ENCODE measurements around the gene NTNG2.

NTNG2 gene

DNA sequence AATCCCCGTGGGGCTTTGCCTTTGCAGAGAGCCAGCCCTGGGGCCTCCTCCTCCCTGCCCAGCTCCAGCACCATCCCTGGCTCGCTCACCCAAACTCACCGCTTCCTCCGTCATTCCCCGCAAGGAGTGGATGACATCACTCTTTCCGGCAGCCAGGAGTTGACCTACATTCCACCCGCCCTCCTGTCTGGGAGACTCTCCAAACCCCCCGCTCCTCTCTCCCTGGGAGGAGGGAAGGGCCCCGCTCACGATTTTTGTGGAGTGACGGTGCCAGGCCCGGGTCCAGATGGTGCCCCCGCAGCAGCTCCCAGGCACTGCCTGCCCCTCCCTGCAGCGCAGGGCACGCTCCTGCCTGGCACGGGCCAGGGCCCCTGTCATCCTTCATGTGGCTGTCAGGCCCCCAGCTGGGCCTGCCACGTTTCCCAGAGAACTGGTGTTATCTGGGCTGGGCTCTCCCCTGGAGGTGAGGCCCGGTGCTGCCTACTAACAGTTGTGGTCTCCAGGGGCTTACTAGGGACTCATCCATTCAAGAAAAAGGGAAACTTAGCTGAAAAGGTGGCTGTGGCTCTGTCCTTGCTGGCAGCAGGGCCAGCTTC, 52.3 kb downstream of the NTNG2 start (continued):
- TF ChIP-seq ZNF354C (tag by site-specific recombination; IDR thresholded peaks at IDR 0.05; ENCODE audit: borderline replicate concordance, low read depth) (no peak), ZSCAN30 (tag by site-specific recombination; IDR thresholded peaks at IDR 0.05) (peak; percentile 51; the same call in 1 of the 2 replicates), ZNF138 (tag by site-specific recombination; IDR thresholded peaks at IDR 0.05; ENCODE audit: borderline replicate concordance) (no peak), ZNF621 (tag by site-specific recombination; IDR thresholded peaks at IDR 0.05) (no peak), ZNF549 (tag by site-specific recombination; IDR thresholded peaks at IDR 0.05) (no peak), ZNF155 (tag by site-specific recombination; IDR thresholded peaks at IDR 0.05) (no peak), ZNF416 (tag by site-specific recombination; IDR thresholded peaks at IDR 0.05) (no peak), ZNF404 (tag by site-specific recombination; IDR thresholded peaks at IDR 0.05) (no peak), ZNF558 (tag by site-specific recombination; IDR thresholded peaks at IDR 0.05) (no peak), ZNF707 (tag by site-specific recombination; IDR thresholded peaks at IDR 0.05) (no peak), ZNF629 (tag by site-specific recombination; IDR thresholded peaks at IDR 0.05) (peak; percentile 99), ZNF510 (tag by site-specific recombination; IDR thresholded peaks at IDR 0.05; ENCODE audit: insufficient replicate concordance) (no peak), ZNF596 (tag by site-specific recombination; IDR thresholded peaks at IDR 0.05) (no peak), KLF10 (tag by site-specific recombination; IDR thresholded peaks at IDR 0.05) (peak; percentile 56; the same call in 1 of the 2 replicates), ZNF324 (tag by site-specific recombination; IDR thresholded peaks at IDR 0.05) (peak; percentile 87; the same call in 1 of the 2 replicates), ZNF174 (tag by site-specific recombination; IDR thresholded peaks at IDR 0.05) (no peak), KLF1 (tag by site-specific recombination; IDR thresholded peaks at IDR 0.05) (peak; percentile 82)
- TF ChIP-seq, protein P1, sequence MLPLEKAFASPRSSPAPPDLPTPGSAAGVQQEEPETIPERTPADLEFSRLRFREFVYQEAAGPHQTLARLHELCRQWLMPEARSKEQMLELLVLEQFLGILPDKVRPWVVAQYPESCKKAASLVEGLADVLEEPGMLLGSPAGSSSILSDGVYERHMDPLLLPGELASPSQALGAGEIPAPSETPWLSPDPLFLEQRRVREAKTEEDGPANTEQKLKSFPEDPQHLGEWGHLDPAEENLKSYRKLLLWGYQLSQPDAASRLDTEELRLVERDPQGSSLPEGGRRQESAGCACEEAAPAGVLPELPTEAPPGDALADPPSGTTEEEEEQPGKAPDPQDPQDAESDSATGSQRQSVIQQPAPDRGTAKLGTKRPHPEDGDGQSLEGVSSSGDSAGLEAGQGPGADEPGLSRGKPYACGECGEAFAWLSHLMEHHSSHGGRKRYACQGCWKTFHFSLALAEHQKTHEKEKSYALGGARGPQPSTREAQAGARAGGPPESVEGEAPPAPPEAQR (tag by site-specific recombination; IDR thresholded peaks at IDR 0.05), result no peak
- TF ChIP-seq, protein P2, sequence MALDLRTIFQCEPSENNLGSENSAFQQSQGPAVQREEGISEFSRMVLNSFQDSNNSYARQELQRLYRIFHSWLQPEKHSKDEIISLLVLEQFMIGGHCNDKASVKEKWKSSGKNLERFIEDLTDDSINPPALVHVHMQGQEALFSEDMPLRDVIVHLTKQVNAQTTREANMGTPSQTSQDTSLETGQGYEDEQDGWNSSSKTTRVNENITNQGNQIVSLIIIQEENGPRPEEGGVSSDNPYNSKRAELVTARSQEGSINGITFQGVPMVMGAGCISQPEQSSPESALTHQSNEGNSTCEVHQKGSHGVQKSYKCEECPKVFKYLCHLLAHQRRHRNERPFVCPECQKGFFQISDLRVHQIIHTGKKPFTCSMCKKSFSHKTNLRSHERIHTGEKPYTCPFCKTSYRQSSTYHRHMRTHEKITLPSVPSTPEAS (tag by site-specific recombination; IDR thresholded peaks at IDR 0.05), result 0 out of 2 replicates have a peak, but pooled peaks have one; percentile 48
- TF ChIP-seq, protein P3, sequence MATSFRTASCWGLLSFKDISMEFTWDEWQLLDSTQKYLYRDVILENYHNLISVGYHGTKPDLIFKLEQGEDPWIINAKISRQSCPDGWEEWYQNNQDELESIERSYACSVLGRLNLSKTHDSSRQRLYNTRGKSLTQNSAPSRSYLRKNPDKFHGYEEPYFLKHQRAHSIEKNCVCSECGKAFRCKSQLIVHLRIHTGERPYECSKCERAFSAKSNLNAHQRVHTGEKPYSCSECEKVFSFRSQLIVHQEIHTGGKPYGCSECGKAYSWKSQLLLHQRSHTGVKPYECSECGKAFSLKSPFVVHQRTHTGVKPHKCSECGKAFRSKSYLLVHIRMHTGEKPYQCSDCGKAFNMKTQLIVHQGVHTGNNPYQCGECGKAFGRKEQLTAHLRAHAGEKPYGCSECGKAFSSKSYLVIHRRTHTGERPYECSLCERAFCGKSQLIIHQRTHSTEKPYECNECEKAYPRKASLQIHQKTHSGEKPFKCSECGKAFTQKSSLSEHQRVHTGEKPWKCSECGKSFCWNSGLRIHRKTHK (tag by site-specific recombination; IDR thresholded peaks at IDR 0.05), result no peak
- TF ChIP-seq, protein P4, sequence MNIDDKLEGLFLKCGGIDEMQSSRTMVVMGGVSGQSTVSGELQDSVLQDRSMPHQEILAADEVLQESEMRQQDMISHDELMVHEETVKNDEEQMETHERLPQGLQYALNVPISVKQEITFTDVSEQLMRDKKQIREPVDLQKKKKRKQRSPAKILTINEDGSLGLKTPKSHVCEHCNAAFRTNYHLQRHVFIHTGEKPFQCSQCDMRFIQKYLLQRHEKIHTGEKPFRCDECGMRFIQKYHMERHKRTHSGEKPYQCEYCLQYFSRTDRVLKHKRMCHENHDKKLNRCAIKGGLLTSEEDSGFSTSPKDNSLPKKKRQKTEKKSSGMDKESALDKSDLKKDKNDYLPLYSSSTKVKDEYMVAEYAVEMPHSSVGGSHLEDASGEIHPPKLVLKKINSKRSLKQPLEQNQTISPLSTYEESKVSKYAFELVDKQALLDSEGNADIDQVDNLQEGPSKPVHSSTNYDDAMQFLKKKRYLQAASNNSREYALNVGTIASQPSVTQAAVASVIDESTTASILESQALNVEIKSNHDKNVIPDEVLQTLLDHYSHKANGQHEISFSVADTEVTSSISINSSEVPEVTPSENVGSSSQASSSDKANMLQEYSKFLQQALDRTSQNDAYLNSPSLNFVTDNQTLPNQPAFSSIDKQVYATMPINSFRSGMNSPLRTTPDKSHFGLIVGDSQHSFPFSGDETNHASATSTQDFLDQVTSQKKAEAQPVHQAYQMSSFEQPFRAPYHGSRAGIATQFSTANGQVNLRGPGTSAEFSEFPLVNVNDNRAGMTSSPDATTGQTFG (tag by site-specific recombination; IDR thresholded peaks at IDR 0.05; ENCODE audit: borderline replicate concordance), result no peak
- TF ChIP-seq, protein P5, sequence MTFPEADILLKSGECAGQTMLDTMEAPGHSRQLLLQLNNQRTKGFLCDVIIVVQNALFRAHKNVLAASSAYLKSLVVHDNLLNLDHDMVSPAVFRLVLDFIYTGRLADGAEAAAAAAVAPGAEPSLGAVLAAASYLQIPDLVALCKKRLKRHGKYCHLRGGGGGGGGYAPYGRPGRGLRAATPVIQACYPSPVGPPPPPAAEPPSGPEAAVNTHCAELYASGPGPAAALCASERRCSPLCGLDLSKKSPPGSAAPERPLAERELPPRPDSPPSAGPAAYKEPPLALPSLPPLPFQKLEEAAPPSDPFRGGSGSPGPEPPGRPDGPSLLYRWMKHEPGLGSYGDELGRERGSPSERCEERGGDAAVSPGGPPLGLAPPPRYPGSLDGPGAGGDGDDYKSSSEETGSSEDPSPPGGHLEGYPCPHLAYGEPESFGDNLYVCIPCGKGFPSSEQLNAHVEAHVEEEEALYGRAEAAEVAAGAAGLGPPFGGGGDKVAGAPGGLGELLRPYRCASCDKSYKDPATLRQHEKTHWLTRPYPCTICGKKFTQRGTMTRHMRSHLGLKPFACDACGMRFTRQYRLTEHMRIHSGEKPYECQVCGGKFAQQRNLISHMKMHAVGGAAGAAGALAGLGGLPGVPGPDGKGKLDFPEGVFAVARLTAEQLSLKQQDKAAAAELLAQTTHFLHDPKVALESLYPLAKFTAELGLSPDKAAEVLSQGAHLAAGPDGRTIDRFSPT (tag by site-specific recombination; IDR thresholded peaks at IDR 0.05), result peak; percentile 93
- TF ChIP-seq, protein P6, sequence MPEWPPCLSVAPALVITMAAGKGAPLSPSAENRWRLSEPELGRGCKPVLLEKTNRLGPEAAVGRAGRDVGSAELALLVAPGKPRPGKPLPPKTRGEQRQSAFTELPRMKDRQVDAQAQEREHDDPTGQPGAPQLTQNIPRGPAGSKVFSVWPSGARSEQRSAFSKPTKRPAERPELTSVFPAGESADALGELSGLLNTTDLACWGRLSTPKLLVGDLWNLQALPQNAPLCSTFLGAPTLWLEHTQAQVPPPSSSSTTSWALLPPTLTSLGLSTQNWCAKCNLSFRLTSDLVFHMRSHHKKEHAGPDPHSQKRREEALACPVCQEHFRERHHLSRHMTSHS (tag by site-specific recombination; IDR thresholded peaks at IDR 0.05), result no peak
- TF ChIP-seq, protein P7, sequence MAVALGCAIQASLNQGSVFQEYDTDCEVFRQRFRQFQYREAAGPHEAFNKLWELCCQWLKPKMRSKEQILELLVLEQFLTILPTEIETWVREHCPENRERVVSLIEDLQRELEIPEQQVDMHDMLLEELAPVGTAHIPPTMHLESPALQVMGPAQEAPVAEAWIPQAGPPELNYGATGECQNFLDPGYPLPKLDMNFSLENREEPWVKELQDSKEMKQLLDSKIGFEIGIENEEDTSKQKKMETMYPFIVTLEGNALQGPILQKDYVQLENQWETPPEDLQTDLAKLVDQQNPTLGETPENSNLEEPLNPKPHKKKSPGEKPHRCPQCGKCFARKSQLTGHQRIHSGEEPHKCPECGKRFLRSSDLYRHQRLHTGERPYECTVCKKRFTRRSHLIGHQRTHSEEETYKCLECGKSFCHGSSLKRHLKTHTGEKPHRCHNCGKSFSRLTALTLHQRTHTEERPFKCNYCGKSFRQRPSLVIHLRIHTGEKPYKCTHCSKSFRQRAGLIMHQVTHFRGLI (tag by site-specific recombination; IDR thresholded peaks at IDR 0.05), result peak; percentile 48
- TF ChIP-seq, protein P8, sequence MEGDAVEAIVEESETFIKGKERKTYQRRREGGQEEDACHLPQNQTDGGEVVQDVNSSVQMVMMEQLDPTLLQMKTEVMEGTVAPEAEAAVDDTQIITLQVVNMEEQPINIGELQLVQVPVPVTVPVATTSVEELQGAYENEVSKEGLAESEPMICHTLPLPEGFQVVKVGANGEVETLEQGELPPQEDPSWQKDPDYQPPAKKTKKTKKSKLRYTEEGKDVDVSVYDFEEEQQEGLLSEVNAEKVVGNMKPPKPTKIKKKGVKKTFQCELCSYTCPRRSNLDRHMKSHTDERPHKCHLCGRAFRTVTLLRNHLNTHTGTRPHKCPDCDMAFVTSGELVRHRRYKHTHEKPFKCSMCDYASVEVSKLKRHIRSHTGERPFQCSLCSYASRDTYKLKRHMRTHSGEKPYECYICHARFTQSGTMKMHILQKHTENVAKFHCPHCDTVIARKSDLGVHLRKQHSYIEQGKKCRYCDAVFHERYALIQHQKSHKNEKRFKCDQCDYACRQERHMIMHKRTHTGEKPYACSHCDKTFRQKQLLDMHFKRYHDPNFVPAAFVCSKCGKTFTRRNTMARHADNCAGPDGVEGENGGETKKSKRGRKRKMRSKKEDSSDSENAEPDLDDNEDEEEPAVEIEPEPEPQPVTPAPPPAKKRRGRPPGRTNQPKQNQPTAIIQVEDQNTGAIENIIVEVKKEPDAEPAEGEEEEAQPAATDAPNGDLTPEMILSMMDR (tag by site-specific recombination; IDR thresholded peaks at IDR 0.05), result no peak
